A673 (cell line): Measurements from ENCODE around the gene ZNF821.

Experiments used
- EZH2 ChIP-seq: fragments of 200-600 bp; sonication (generic); IDR thresholded peaks from 2 replicates; pipeline ENCODE4 v1.6.1; 2017; ENCODE audit warnings: borderline replicate concordance, low read depth, mild to moderate bottlenecking, mixed read lengths, antibody characterized with exemption, low read length; ENCODE audit not compliant: poor library complexity, severe bottlenecking
- TF ChIP-seq, protein P1 (sequence below): fragments of 300-800, 200-600 bp; sonication (generic); conservative IDR thresholded peaks from 2 replicates; pipeline ENCODE4 v1.5.1; 2017; ENCODE audit warnings: low read depth, mild to moderate bottlenecking, antibody characterized with exemption, low read length, moderate library complexity, mixed read lengths

DNA sequence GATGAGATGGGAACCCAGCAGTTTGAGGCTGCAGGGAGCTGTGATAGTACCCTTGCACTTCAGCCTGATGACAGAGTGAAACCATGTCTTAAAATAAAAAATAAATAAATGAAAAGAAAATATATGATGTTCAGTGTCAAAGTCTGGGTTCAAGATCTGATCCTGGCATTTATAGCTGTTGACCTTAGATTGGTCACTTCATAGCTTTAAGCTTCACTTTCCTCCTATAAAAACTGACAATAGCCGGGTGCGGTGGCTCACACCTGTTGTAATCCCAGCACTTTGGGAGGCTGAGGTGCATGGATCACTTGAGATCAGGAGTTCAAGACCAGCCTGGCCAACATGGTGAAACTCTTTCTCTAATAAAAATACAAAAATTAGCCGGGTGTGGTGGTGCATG is 5.2 kb upstream of the ZNF821 start:
- TF ChIP-seq, protein P1, sequence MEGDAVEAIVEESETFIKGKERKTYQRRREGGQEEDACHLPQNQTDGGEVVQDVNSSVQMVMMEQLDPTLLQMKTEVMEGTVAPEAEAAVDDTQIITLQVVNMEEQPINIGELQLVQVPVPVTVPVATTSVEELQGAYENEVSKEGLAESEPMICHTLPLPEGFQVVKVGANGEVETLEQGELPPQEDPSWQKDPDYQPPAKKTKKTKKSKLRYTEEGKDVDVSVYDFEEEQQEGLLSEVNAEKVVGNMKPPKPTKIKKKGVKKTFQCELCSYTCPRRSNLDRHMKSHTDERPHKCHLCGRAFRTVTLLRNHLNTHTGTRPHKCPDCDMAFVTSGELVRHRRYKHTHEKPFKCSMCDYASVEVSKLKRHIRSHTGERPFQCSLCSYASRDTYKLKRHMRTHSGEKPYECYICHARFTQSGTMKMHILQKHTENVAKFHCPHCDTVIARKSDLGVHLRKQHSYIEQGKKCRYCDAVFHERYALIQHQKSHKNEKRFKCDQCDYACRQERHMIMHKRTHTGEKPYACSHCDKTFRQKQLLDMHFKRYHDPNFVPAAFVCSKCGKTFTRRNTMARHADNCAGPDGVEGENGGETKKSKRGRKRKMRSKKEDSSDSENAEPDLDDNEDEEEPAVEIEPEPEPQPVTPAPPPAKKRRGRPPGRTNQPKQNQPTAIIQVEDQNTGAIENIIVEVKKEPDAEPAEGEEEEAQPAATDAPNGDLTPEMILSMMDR, result no peak
- no peak for TF ChIP-seq EZH2
